Peyer's patch (tissue), 4 donors: ENCODE measurements around the gene ZNF462. TPM values are rescaled to one million over a fixed set of nuclear protein-coding genes. Genes with fewer than 3 reads are reported as not detected.

ENCODE experiments used
- DNase-seq, 3 donors: peaks; one replicate each; pipeline ENCODE4 v3.0.0-alpha.2; 2017 to 2019
- H3K27ac ChIP-seq, 4 donors: fragments of 200-600 bp; sonication (generic); one replicate each; pipeline ENCODE4 v1.5.1; 2016 to 2019
- H3K27me3 ChIP-seq, 2 donors: fragments of 200-600 bp; sonication (generic); one replicate each; pipeline ENCODE4 v1.5.1; 2019
- H3K36me3 ChIP-seq, 3 donors: fragments of 200-600 bp; sonication (generic); one replicate each; pipeline ENCODE4 v1.5.1; 2016 to 2019
- H3K4me1 ChIP-seq, 4 donors: fragments of 200-600 bp; sonication (generic); one replicate each; pipeline ENCODE4 v1.5.1; 2016 to 2019
- H3K4me3 ChIP-seq, 4 donors: fragments of 200-600 bp; sonication (generic); 1 replicate in 3 of 4; 2 replicates in 1 of 4; pipeline ENCODE4 v1.5.1; 2016 to 2019; ENCODE audit warnings: mild to moderate bottlenecking in 1 of 4
- H3K9me3 ChIP-seq, 4 donors: fragments of 200-600 bp; sonication (generic); one replicate each; pipeline ENCODE4 v1.5.1; 2016 to 2019; ENCODE audit warnings: mild to moderate bottlenecking in 1 of 4
- CTCF ChIP-seq, 6 experiments: fragments of 450-650 bp in 4 of 6; fragments of 200-600 bp in 2 of 6; sonication (generic) in 1 of 6; IDR thresholded peaks; one replicate each; pipeline ENCODE4 v1.5.1; 2017 to 2019; ENCODE audit warnings: antibody characterized with exemption in 6 of 6, mild to moderate bottlenecking in 3 of 6, moderate library complexity in 1 of 6
- POLR2A ChIP-seq, 2 donors: fragments of 450-650 bp; IDR thresholded peaks; one replicate each; pipeline ENCODE4 v1.5.1; 2017; ENCODE audit warnings: antibody characterized with exemption in 2 of 2, mild to moderate bottlenecking in 2 of 2, moderate library complexity in 2 of 2
- total RNA-seq, 4 donors: library from RNA; depleted of rRNA; stranded (reverse); fragments of >200 nt; gene quantifications; one replicate each; pipeline ENCODE4 v1.1.0, GENCODE V29; 2016

Gene ZNF462
- total RNA-seq, 4 donors from 2014 or later = 16.1 to 39.6 (median 25.5) TPM

- Histone ChIP-seq H3K27me3 (no peaks in the 10 kb centered on the region), H3K27ac (no peak overlapping the region), H3K9me3 (no peaks in the 10 kb centered on the region), H3K4me1 (no peaks in the 10 kb centered on the region), H3K36me3 (peaks cover 0 to 6% (median 0%) of the 10 kb centered on the region in 3 donors), H3K4me3 (no peak overlapping the region)
- no peak for TF ChIP-seq CTCF (IDR thresholded peaks at IDR 0.05)
- TF ChIP-seq POLR2A (IDR thresholded peaks at IDR 0.05) = no peak
- no peak for DNase-seq
Measured at GRCh38 chr9:106994463-106994862, 131.5 kb downstream of the ZNF462 start.

DNA sequence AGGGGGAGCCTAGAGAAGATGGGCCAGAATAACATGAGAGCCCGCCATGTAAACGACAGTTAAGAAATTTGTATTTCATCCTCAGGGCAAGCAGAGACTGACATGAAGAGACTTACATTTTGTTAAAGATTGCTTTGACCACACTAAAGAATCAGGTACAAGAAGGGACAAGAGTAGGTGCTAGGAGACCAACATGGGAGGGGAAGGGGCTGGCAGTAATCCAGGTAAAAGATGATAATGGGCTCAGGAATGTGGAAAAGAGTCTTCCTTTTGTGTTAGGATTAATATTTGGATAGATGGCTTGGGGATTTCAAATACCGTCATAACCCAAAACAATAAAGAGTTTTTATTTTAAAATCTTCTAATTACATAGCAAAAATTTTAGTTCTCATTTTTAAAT, 137.3 kb downstream of the ZNF462 start:
- H3K4me3 ChIP-seq = no peak overlapping the region
- H3K9me3 ChIP-seq = no peaks in the 10 kb centered on the region
- DNase-seq = no peak
- H3K4me1 ChIP-seq = no peaks in the 10 kb centered on the region
- H3K36me3 ChIP-seq = peaks cover 0 to 15% (median 0%) of the 10 kb centered on the region in 3 donors
- H3K27me3 ChIP-seq = no peaks in the 10 kb centered on the region
- H3K27ac ChIP-seq = no peak overlapping the region
- TF ChIP-seq POLR2A (IDR thresholded peaks at IDR 0.05) (no peak), CTCF (IDR thresholded peaks at IDR 0.05) (no peak)

GRCh38 chr9:107005201-107005600, 142.2 kb downstream of the ZNF462 start:
- Histone ChIP-seq H3K9me3 (no peaks in the 10 kb centered on the region), H3K4me3 (no peak overlapping the region), H3K36me3 (peaks cover 0 to 26% (median 0%) of the 10 kb centered on the region in 3 donors), H3K4me1 (no peaks in the 10 kb centered on the region), H3K27ac (no peak overlapping the region), H3K27me3 (no peaks in the 10 kb centered on the region)
- DNase-seq = no peak
- TF ChIP-seq POLR2A (IDR thresholded peaks at IDR 0.05) = no peak
- no peak for TF ChIP-seq CTCF (IDR thresholded peaks at IDR 0.05)

- Histone ChIP-seq H3K36me3 (peaks cover 0 to 38% (median 0%) of the 10 kb centered on the region in 3 donors), H3K27me3 (no peaks in the 10 kb centered on the region), H3K27ac (no peak overlapping the region), H3K9me3 (no peaks in the 10 kb centered on the region), H3K4me3 (no peak overlapping the region), H3K4me1 (no peaks in the 10 kb centered on the region)
- no peak for DNase-seq
- TF ChIP-seq POLR2A (IDR thresholded peaks at IDR 0.05) (no peak), CTCF (IDR thresholded peaks at IDR 0.05) (no peak)
Measured at GRCh38 chr9:107007402-107007801, 144.4 kb downstream of the ZNF462 start.

- no peaks in the 10 kb centered on the region for H3K4me1 ChIP-seq
- H3K27ac ChIP-seq = no peak overlapping the region
- H3K9me3 ChIP-seq = no peaks in the 10 kb centered on the region
- H3K36me3 ChIP-seq = peaks cover 0 to 36% (median 0%) of the 10 kb centered on the region in 3 donors
- TF ChIP-seq POLR2A (IDR thresholded peaks at IDR 0.05) (no peak), CTCF (IDR thresholded peaks at IDR 0.05) (no peak)
- no peaks in the 10 kb centered on the region for H3K27me3 ChIP-seq
- DNase-seq = no peak
- no peak overlapping the region for H3K4me3 ChIP-seq
Measured at GRCh38 chr9:107008011-107008410, 145.0 kb downstream of the ZNF462 start.

DNA sequence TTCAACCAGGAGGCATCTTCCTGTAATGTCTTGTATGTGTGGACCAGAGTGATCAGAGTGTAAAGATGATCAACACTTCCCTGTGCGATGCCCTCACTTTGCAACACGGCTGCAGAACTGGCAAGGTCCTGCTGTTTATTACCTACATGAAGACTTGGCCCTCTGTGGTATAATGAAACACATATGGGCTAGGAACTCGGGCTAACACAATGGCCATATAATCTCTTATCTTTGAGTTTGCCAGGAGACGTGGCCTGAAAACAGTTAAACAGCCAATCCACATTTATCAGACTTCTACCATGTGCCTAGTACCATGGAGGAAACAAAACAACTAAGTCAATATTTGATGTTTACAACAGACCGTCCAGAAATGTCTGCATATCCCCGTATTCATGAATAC, 145.5 kb downstream of the ZNF462 start:
- H3K27ac ChIP-seq = no peak overlapping the region
- H3K4me1 ChIP-seq = no peaks in the 10 kb centered on the region

More for the DNA sequence above, 145.5 kb downstream of the ZNF462 start:
- Histone ChIP-seq H3K36me3 (peaks cover 0 to 32% (median 0%) of the 10 kb centered on the region in 3 donors), H3K27me3 (no peaks in the 10 kb centered on the region), H3K9me3 (no peaks in the 10 kb centered on the region), H3K4me3 (no peak overlapping the region)
- no peak for TF ChIP-seq POLR2A (IDR thresholded peaks at IDR 0.05)
- no peak for TF ChIP-seq CTCF (IDR thresholded peaks at IDR 0.05)
- DNase-seq = no peak
